HEK293 (cell line): ENCODE measurements around the gene GPR39.

Source experiments
- CTCF ChIA-PET: fragments of 350-600 bp; formaldehyde crosslinking; extraction: SDS; loops from one replicate; lab custom pipeline; 2021; ENCODE audit warnings: antibody characterized with exemption; lab: Yijun Ruan, JAX
- POLR2A ChIA-PET: fragments of 300-600 bp; formaldehyde crosslinking; extraction: SDS; loops from one replicate; lab custom pipeline; 2020; ENCODE audit warnings: antibody characterized with exemption, inconsistent platforms; lab: Yijun Ruan, JAX
- H3K27ac ChIP-seq: fragments of 200-500 bp; sonication (Bioruptor generic); 2 replicates; pipeline ENCODE4 v1.5.1; 2014; ENCODE audit warnings: low read depth, low read length, control low read depth, inconsistent platforms; ENCODE audit errors: extremely low read depth
- H3K36me3 ChIP-seq, 2 experiments: fragments of 200-500 bp in 1 of 2; sonication (Bioruptor generic) in 1 of 2; 1 replicate in 1 of 2; 2 replicates in 1 of 2; pipeline ENCODE4 v1.5.1; 2014 to 2017; ENCODE audit warnings: inconsistent platforms in 2 of 2, low read length in 2 of 2; ENCODE audit not compliant: control insufficient read depth in 2 of 2, insufficient read depth in 1 of 2
- H3K4me1 ChIP-seq: fragments of 200-500 bp; sonication (Bioruptor generic); 2 replicates; pipeline ENCODE4 v1.5.1; 2014; ENCODE audit warnings: mild to moderate bottlenecking, low read length, inconsistent platforms; ENCODE audit not compliant: control insufficient read depth, insufficient read depth
- H3K4me3 ChIP-seq: 2 replicates; pipeline ENCODE4 v1.5.1; 2011; ENCODE audit warnings: low read depth, mild to moderate bottlenecking, control low read depth, low read length, moderate library complexity
- H3K9me3 ChIP-seq: fragments of 200-500 bp; sonication (Bioruptor generic); 2 replicates; pipeline ENCODE4 v1.5.1; 2014; ENCODE audit warnings: low read depth, low read length, inconsistent platforms; ENCODE audit not compliant: control insufficient read depth, insufficient read depth
- AEBP2 ChIP-seq: fragments of 450-650 bp; formaldehyde crosslinking; IDR thresholded peaks from 2 replicates; pipeline ENCODE4 v1.5.1; 2016; ENCODE audit warnings: missing biosample characterization, missing genetic modification characterization, borderline replicate concordance
- CTCF ChIP-seq: fragments of 450-650 bp; formaldehyde crosslinking; IDR thresholded peaks from 2 replicates; pipeline ENCODE4 v1.5.1; 2016; ENCODE audit warnings: missing biosample characterization, missing genetic modification characterization
- EGR2 ChIP-seq: fragments of 450-650 bp; formaldehyde crosslinking; IDR thresholded peaks from 2 replicates; pipeline ENCODE4 v1.5.1; 2016; ENCODE audit warnings: low read depth, missing biosample characterization, missing genetic modification characterization
- ELK4 ChIP-seq: IDR thresholded peaks from 2 replicates; pipeline ENCODE4 v1.6.1; 2011; ENCODE audit warnings: mild to moderate bottlenecking, low read depth, low read length, borderline replicate concordance
- GFI1B ChIP-seq: fragments of 450-650 bp; formaldehyde crosslinking; IDR thresholded peaks from 2 replicates; pipeline ENCODE4 v1.5.1; 2016; ENCODE audit warnings: missing biosample characterization, missing genetic modification characterization
- GLIS2 ChIP-seq: fragments of 450-650 bp; formaldehyde crosslinking; IDR thresholded peaks from 2 replicates; pipeline ENCODE4 v1.5.1; 2016; ENCODE audit warnings: missing biosample characterization, missing genetic modification characterization
- MYNN ChIP-seq: fragments of 450-650 bp; formaldehyde crosslinking; IDR thresholded peaks from 2 replicates; pipeline ENCODE4 v1.5.1; 2016; ENCODE audit warnings: missing biosample characterization, missing genetic modification characterization, borderline replicate concordance
- MZF1 ChIP-seq: fragments of 450-650 bp; formaldehyde crosslinking; IDR thresholded peaks from 2 replicates; pipeline ENCODE4 v1.5.1; 2017; ENCODE audit warnings: missing biosample characterization, missing genetic modification characterization, borderline replicate concordance
- PRDM10 ChIP-seq: fragments of 450-650 bp; formaldehyde crosslinking; IDR thresholded peaks from 2 replicates; pipeline ENCODE4 v1.5.1; 2016; ENCODE audit warnings: missing biosample characterization, missing genetic modification characterization
- SCRT2 ChIP-seq: fragments of 450-650 bp; formaldehyde crosslinking; IDR thresholded peaks from 2 replicates; pipeline ENCODE4 v1.5.1; 2016; ENCODE audit warnings: missing biosample characterization, missing genetic modification characterization
- SP2 ChIP-seq: fragments of 450-650 bp; formaldehyde crosslinking; IDR thresholded peaks from 2 replicates; pipeline ENCODE4 v1.5.1; 2016; ENCODE audit warnings: missing biosample characterization, missing genetic modification characterization
- SP3 ChIP-seq: fragments of 450-650 bp; formaldehyde crosslinking; IDR thresholded peaks from 2 replicates; pipeline ENCODE4 v1.5.1; 2016; ENCODE audit warnings: missing biosample characterization, missing genetic modification characterization
- WT1 ChIP-seq: fragments of 450-650 bp; formaldehyde crosslinking; IDR thresholded peaks from 2 replicates; pipeline ENCODE4 v1.5.1; 2016; ENCODE audit warnings: missing biosample characterization, missing genetic modification characterization
- ZBTB49 ChIP-seq: fragments of 450-650 bp; formaldehyde crosslinking; IDR thresholded peaks from 2 replicates; pipeline ENCODE4 v1.5.1; 2016; ENCODE audit warnings: missing biosample characterization, missing genetic modification characterization, low read depth
- ZFHX2 ChIP-seq: fragments of 450-650 bp; formaldehyde crosslinking; conservative IDR thresholded peaks from 2 replicates; pipeline ENCODE4 v1.5.1; 2016; ENCODE audit warnings: missing biosample characterization, missing genetic modification characterization
- ZFP3 ChIP-seq: fragments of 450-650 bp; formaldehyde crosslinking; IDR thresholded peaks from 2 replicates; pipeline ENCODE4 v1.5.1; 2016; ENCODE audit warnings: low read depth, missing biosample characterization, missing genetic modification characterization
- ZNF10 ChIP-seq: fragments of 450-650 bp; formaldehyde crosslinking; IDR thresholded peaks from 2 replicates; pipeline ENCODE4 v1.5.1; 2017; ENCODE audit warnings: missing biosample characterization, missing genetic modification characterization
- ZNF335 ChIP-seq: fragments of 450-650 bp; formaldehyde crosslinking; conservative IDR thresholded peaks from 2 replicates; pipeline ENCODE4 v1.5.1; 2016; ENCODE audit warnings: missing biosample characterization, missing genetic modification characterization
- ZNF341 ChIP-seq: fragments of 450-650 bp; formaldehyde crosslinking; IDR thresholded peaks from 2 replicates; pipeline ENCODE4; 2016; ENCODE audit warnings: low read depth, missing biosample characterization, missing genetic modification characterization
- ZNF404 ChIP-seq: fragments of 450-650 bp; formaldehyde crosslinking; IDR thresholded peaks from 2 replicates; pipeline ENCODE4 v1.5.1; 2017; ENCODE audit warnings: missing biosample characterization, missing genetic modification characterization
- ZNF426 ChIP-seq: fragments of 450-650 bp; formaldehyde crosslinking; IDR thresholded peaks from 2 replicates; pipeline ENCODE4 v1.5.1; 2017; ENCODE audit warnings: missing biosample characterization, missing genetic modification characterization, mild to moderate bottlenecking, inconsistent platforms, moderate library complexity
- ZNF600 ChIP-seq: fragments of 450-650 bp; formaldehyde crosslinking; IDR thresholded peaks from 2 replicates; pipeline ENCODE4 v1.5.1; 2016; ENCODE audit warnings: missing biosample characterization, missing genetic modification characterization
- ZNF76 ChIP-seq: fragments of 450-650 bp; formaldehyde crosslinking; IDR thresholded peaks from 2 replicates; pipeline ENCODE4; 2016; ENCODE audit warnings: low read depth, missing biosample characterization, missing genetic modification characterization, borderline replicate concordance
- ZSCAN23 ChIP-seq: fragments of 450-650 bp; formaldehyde crosslinking; IDR thresholded peaks from 2 replicates; pipeline ENCODE4 v1.5.1; 2016; ENCODE audit warnings: missing biosample characterization, missing genetic modification characterization
- TF ChIP-seq, protein P1 (sequence below): fragments of 450-650 bp; formaldehyde crosslinking; IDR thresholded peaks from 2 replicates; pipeline ENCODE4 v1.5.1; 2016; ENCODE audit warnings: missing biosample characterization, missing genetic modification characterization

The GPR39 gene

DNA sequence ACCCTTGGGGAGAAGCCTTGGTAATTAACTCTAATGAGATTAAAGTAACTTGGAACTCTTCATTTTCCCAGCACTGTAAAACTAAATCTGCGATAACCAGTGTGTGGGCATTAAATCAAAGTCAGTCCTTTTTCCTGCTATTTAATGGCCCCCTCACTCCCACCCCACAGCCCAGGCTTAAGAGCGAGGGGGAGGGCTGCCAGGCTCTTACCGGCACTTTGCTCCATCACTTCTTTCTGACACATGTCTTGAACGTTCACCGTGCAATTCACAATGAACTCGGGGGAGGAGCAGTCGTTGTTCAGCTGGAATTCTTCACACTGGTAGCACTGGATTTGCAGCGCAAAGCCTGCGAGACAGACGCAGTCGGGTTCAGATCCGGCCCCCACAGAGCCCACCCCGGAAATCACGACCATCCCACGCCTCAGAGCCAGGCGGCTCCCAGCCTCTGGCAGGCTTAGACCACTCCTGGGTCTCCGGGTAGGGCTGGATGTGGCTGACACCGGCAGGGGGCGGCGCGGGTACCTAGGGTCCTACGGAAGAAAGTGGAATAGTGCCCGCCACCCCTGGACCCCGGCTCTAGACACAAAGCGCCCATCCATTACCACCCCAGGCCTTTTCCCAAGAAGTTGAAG is 251.7 kb downstream of the GPR39 start:
- peaks cover 0 to 17% of the 10 kb centered on the region in 2 experiments; a peak in 1 of 3 replicates for H3K36me3 ChIP-seq
- CTCF ChIA-PET, result interaction anchor here (0.6 to 1.8 kb wide), 10 partner anchors 8 to 1257 kb away, joined by 3 to 6 read pairs (median 4); no protein-coding TSS in a partner anchor
- no peaks in the 10 kb centered on the region for H3K9me3 ChIP-seq
- peak overlapping the region; percentile 88 for H3K4me3 ChIP-seq
- no peak overlapping the region; the same call in 1 of the 2 replicates for H3K27ac ChIP-seq
- peaks cover 3% of the 10 kb centered on the region; the same call in 1 of the 2 replicates for H3K4me1 ChIP-seq
- POLR2A ChIA-PET, result no interaction called here
- TF ChIP-seq AEBP2 (tag by site-specific recombination), result no peak
- peak; percentile 37; the same call in 1 of the 2 replicates for TF ChIP-seq GLIS2 (tag by site-specific recombination)
- TF ChIP-seq ZFHX2 (tag by site-specific recombination), result peak; percentile 36; the same call in 1 of the 2 replicates
- TF ChIP-seq WT1, result peak; percentile 51
- no peak for TF ChIP-seq ZNF76 (tag by site-specific recombination)
- no peak for TF ChIP-seq MYNN (tag by site-specific recombination)
- TF ChIP-seq SCRT2 (tag by site-specific recombination), result no peak
- peak; percentile 73 for TF ChIP-seq CTCF (tag by site-specific recombination)
- TF ChIP-seq ZNF10, result no peak
- TF ChIP-seq ZFP3 (tag by site-specific recombination), result no peak
- peak; percentile 49 for TF ChIP-seq EGR2 (tag by site-specific recombination)
- 0 out of 2 replicates have a peak, but pooled peaks have one; percentile 34 for TF ChIP-seq ZNF600 (tag by site-specific recombination)
- peak; percentile 38; the same call in 1 of the 2 replicates for TF ChIP-seq SP3
- 0 out of 2 replicates have a peak, but pooled peaks have one; percentile 24 for TF ChIP-seq ZNF335
- TF ChIP-seq ZNF426 (tag by site-specific recombination), result no peak
- TF ChIP-seq, protein P1, sequence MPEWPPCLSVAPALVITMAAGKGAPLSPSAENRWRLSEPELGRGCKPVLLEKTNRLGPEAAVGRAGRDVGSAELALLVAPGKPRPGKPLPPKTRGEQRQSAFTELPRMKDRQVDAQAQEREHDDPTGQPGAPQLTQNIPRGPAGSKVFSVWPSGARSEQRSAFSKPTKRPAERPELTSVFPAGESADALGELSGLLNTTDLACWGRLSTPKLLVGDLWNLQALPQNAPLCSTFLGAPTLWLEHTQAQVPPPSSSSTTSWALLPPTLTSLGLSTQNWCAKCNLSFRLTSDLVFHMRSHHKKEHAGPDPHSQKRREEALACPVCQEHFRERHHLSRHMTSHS (tag by site-specific recombination), result no peak
- TF ChIP-seq ZBTB49 (tag by site-specific recombination), result no peak
- no peak for TF ChIP-seq MZF1 (tag by site-specific recombination)
- TF ChIP-seq GFI1B (tag by site-specific recombination), result no peak
- no peak for TF ChIP-seq ZSCAN23 (tag by site-specific recombination)
- peak; percentile 82 for TF ChIP-seq SP2 (tag by site-specific recombination)
- TF ChIP-seq PRDM10 (tag by site-specific recombination), result peak; percentile 82
- peak; percentile 89 for TF ChIP-seq ZNF341 (tag by site-specific recombination)
- no peak for TF ChIP-seq ELK4
- TF ChIP-seq ZNF404 (tag by site-specific recombination), result no peak
